NCI-H1105 treated with DMSO at 0.1 percent for 48 hours (cell line): Measurements from ENCODE around the gene SPIRE1.
"Not testable (repeated sequence)": the region's sequence is repeated elsewhere in the genome, so short reads cannot be mapped to it uniquely, and the experiment has no call there.

Experiments
- DNase-seq: peaks from one replicate; lab custom pipeline; 2025; lab: John Stamatoyannopoulos, UW

The SPIRE1 gene

DNA sequence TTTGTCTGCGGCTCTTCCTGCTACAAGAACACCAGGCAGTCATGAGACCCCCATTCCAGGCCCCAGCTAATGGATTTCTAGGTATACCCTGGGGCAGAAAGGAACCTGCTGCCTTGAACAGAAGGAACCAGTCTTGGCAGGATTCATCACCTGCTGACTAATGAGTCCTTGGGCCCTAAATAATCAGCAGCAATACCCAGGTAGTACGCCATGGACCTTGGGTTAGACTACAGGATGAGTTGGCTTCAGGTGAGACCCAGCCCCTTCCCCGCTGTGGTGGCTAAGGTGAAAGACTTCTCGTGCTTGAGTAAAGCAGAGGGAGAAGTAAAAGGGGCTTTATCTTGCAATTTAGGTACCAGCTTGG is 105.0 kb downstream of the SPIRE1 start:
- DNase-seq, result no peak

DNA sequence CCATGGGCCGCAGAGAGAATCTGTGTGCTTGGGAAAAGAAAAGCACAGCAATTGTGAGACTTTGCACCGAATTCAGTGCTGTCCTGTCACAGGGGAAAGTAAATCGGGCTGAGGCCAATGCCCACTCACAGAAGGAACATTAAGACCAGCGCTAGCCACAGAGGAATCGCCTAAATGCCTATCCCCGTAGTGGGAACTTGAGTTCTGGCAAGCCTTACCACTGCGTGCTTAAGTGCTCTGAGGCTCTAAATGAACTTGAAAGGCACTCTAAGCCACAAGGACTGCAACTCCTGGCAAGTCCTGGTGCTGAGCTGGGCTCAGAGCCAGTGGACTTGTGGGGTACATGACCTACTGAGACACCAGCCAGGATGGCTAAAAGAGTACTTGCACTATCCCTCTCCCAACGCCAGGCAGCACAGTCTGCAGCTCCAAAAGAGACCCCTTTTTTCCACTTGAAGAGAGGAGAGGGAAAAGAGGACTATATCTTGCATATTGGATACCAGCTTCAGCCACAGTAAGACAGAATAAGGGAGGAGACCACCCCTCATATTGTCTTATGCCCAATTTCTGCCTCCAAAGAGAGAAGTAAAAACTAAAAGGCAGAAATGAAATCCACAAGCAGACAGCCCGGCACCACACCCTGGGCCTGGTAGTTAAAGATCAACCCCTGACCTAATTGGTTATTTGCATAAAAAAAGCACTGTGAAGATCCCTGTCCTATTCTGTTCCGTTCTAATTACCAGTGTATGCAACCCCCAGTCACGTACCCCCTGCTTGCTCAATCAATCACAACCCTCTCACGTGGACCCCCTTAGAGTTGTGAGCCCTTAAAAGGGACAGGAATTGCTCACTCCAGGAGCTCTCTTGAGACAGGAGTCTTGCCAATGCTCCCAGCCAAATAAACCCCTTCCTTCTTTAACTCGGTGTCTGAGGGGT is 105.7 kb downstream of the SPIRE1 start:
- DNase-seq, result peak; percentile 84

GRCh38 chr18:12551466-12551865 is 106.4 kb downstream of the SPIRE1 start:
- not testable (repeated sequence) for DNase-seq

DNA sequence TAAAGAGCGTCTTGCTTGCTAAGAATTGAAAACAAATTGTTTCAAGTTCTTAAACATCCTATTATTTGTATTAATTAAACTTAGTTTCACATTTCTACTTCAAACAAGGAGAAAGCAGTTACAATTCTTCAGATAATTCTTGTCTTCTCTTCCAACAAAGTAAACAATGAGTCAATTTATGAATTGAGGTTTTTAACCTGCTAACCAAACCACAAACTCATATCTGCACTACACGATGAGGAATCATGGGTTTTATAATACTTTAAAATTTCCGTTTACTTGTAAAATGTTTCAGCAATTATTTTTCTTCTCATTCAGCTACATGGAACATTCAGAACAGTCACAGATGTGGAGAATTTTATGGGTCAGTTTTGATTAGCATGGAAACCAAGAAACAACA is 114.2 kb downstream of the SPIRE1 start:
- no peak for DNase-seq

DNA sequence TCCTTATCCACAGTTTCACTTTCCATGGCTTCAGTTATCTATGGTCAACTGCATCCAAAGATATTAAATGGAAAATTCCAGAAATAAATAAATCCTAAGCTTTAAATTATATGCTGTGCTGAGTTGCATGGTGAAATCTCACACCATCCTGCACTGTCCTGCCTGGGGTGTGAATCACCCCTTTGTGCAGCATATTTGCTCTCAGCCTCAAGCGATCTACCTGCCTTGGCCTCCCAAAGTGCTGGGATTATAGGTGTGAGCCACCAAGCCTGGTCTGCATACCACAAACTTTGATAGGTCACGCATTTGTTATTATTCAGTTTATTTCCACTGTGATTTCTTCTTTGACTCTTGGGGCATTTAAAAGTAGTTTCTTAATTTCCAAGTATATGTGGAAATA is 117.2 kb downstream of the SPIRE1 start:
- no peak for DNase-seq

DNA sequence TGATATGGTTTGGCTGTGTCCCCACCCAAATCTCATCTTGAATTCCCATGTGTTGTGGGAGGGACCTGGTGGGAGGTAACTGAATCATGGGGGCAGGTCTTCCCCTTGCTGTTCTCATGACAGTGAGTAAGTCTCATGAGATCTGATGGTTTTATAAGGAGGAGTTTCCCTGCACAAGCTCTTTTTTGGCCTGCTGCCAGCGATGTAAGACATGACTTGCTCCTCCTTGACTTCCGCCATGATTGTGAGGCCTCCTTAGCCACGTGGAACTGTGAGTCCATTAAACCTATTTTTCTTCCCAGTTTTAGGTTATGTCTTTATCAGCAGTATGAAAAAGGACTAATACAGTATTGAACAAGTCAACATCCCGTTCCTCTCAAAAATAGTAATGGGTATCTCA is 118.7 kb downstream of the SPIRE1 start:
- not testable (repeated sequence) for DNase-seq

GRCh38 chr18:12534820-12535219 is 123.1 kb downstream of the SPIRE1 start:
- DNase-seq, result no peak

DNA sequence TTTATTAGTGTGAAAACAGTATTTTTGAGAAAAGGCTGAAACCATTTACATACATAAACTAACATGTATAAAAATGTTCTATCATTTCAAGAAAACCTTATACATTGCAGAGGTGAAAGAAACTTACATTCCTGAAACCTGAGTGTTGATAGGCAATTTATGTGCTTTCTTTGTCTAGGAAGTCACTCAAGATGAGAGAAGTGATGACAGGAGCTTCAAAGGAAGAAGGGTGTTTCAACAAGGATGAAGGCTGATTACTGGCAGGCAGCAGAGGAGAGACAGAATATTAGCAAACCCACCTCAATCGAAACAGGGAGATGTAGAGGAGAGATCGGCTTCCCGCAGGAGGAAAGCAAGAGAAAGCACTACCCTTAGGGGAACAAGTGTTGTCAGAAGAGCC is 125.2 kb downstream of the SPIRE1 start:
- no peak for DNase-seq

- DNase-seq, result no peak
Measured at GRCh38 chr18:12531749-12532148, 126.2 kb downstream of the SPIRE1 start.

DNA sequence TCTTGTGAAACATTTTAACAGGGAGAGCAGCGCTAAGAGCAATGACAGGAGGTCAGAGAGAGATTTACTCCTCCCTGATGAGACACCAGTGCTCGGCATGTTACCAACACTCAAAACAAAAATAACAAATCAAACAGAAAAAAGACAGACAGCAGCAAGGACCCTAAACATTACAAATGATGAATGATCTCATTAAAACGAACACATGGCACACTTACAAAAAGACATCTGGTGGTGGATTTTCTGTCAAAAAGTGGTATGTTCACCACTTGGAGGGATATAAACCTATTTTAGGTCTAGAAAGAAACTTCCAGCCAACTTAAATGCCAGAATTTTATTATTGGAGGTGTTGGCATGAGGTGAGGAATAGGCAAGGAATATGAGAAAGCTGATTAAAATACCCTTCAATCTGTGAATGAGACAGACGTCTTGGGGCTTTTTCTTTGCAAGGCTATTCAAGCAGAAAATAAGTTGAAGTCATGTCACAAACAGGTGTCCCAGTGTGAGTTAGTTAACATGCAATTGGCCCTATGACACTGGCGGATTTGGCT is 137.4 kb downstream of the SPIRE1 start:
- DNase-seq, result no peak

- no peak for DNase-seq
Measured at GRCh38 chr18:12518832-12519531, 138.9 kb downstream of the SPIRE1 start.

DNA sequence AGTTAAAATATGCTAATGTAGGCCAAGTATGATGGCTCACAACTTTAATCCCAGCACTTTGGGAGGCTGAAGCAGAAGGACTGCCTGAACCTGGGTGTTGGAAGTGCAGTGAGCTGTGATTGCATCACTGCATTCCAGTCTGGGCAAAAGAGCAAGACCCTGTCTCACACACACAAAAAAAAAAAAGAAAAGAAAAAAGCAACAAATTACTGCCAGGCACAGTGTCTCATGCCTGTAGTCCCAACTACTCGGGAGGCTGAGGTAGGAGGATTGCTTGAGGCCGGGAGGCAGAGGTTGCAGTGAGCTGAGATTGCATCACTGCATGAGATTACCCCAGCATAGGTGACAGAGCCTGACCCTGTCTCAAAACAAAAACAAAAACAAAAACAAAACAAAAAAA is 139.6 kb downstream of the SPIRE1 start:
- no peak for DNase-seq

DNA sequence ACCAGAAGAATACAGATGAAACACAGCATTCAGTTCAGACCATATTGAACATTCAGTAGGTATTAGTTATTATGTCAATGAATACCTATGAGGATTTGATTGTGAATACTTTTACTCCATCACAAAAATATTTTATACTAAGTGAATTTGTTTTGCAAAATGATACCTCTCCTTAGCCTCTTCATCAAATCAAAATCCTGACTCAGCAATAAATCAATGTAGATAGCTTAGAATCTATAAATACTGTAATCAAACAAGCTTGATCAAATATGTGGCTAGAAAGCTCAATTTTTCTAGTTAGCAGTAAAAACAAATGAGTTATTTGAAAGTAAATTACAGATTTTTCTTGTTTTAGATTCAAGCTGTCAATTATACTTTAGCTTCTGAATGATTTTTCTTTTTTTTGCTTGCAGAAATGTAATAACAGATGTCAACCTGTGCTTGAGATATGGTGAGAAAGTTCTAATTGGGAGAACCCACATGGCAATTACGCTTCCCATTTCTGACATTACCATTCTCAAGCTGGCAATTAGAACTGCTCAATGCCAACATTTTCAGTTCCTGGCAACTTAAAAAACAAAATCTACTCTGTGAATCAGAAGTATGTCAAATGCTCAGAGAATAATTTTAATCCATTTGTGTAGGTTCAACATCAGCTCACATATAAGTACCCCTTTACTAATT is 140.6 kb downstream of the SPIRE1 start:
- DNase-seq, result no peak

- DNase-seq, result no peak
Measured at GRCh38 chr18:12516049-12516630, 141.8 kb downstream of the SPIRE1 start.

DNA sequence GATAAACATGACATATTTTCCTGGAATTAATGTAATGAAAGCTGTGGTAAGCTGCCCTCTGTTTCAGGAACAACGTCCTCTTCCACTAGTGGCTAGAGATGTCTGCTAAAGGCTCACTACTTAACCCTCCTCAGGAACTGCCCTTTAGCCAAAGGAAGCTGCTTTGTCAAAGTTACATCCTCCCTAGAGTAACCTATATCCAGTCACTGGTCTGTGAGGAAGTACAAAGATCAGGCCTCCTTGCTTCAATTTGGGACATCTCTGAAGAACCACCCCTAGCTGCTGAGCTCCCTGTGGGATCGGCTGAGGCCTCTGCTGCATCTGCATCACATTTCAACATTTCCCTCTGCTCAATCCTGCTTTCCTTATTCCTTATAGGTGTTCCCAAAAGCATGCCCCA is 142.4 kb downstream of the SPIRE1 start:
- DNase-seq, result no peak

DNA sequence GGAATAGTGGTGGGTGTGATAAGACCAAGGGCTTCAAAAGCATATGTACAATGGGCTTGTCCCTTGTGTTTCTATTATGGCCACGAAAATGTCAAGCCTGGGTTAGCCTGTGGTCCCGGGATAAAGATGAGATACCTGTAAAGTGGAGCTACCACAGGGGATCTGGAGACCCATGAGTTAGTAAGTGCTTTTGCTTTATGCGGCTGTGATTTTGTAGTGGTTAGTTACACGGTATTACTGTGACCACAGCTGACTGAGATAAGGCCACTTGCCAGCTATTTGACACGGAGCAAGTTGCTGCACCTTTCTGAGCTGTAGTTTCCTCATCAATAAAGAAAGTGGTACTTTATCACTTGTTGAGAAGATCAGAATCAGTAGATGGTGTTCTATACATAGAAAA is 150.9 kb downstream of the SPIRE1 start:
- no peak for DNase-seq

- DNase-seq, result no peak
Measured at GRCh38 chr18:12500986-12501385, 156.9 kb downstream of the SPIRE1 start.

DNA sequence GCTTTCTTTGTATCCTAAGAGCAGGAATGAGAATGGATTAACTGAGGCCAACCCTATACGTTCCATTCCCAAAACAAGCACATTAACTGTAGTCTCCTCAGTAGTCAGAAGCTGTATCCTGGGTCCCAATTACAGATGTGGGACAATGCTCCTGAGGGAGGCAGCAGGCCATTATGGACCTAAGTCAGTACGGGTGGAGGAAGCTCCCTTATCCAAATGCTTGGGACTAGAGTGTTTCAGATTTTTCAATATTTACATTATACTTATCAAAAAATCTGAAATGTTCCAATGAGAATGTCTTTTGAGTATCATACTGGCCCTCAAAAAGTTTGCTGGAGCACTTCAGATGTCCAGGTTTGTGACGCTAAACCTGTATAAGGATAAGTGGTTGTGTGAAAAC is 160.1 kb downstream of the SPIRE1 start:
- DNase-seq, result no peak

GRCh38 chr18:12497296-12497695 is 160.6 kb downstream of the SPIRE1 start:
- no peak for DNase-seq

DNA sequence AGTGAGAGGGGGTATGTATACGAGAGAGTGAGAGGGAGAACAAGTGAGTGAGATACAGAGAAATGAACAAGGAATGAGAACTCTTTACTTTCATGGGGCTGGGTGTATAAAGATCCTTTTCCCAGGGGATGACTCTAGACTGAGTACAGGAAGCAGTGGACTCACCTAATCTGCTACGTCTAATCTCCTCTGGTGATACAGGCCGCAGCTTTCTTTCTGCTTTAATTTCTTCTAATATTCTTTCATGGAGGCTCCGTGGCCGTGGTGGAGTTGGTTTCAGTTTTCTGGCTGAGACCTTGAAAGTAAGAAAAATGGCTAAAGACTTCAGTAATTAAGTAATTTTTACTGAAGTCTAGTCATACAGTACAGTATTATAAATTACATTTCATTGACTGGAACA is 165.0 kb downstream of the SPIRE1 start:
- DNase-seq, result no peak

DNA sequence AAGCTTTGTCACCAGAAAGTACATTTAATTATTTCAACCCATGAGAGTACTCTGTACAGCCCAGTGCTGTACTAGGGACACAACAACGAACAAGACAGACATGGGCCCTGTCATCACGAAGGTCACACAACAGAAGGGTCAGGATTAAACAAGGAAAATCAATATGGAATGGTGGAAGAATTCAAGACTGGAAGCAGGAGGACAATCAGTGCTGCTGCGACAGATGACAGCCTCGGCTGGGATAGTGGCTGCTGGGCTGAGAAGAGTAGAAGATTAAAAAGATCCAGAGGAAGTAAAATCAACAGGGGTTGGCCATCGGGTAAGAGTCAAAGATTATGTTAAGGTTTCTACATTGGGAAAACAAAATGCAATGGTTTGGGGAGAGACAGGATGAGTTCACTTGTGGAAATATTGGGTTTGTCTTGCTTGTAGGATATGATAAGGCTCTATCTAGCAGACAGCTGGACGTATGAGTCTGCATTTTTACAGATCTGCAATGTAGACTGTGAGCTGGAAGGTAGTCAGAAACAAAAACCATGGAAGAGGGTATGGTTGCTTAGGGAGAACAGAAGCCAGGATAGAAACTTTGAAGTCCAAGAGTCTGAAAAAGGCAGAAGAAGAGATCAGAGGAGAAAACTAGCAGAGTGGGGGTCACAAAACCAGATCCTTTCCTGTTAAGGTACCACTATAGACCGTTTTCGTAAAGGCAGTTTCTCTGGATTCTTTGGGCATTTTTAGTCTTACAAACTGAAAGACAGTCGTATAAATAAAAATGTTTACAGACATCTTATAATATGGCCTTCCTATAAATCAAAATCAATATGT is 166.1 kb downstream of the SPIRE1 start:
- DNase-seq, result no peak
